Endothelial cell of hepatic sinusoid (primary cell): Measurements from ENCODE around the gene ATAD3C.
"Not testable (repeated sequence)": the region's sequence is repeated elsewhere in the genome, so short reads cannot be mapped to it uniquely, and the experiment has no call there.

Source experiments
- in situ Hi-C: cut with HindIII; loops from 2 replicates; pipeline ENCODE4 v1.10.0; 2017; ENCODE audit warnings: low sequenced_read_pairs

ATAD3C gene

GRCh38 chr1:1418464-1419362, 30.8 kb upstream of the ATAD3C start:
- in situ Hi-C loops, result no loop called here

GRCh38 chr1:1419363-1419812, 30.1 kb upstream of the ATAD3C start:
- in situ Hi-C loops, result no loop called here

- in situ Hi-C loops, result no loop called here
These were observed 29.5 kb upstream of the ATAD3C start for GRCh38 chr1:1419813-1420653.

- in situ Hi-C loops, result no loop called here
These were observed 28.8 kb upstream of the ATAD3C start for GRCh38 chr1:1420654-1421141.

GRCh38 chr1:1421147-1421906, 28.2 kb upstream of the ATAD3C start, which contains the start of gene ANKRD65:
ANKRD65 (minus strand) TSS chr1:1421276; CDS start chr1:1421005, 271 bp downstream.
- in situ Hi-C loops, result no loop called here

- in situ Hi-C loops, result no loop called here
These were observed 27.5 kb upstream of the ATAD3C start for GRCh38 chr1:1421907-1422464.

GRCh38 chr1:1422465-1423244, 26.8 kb upstream of the ATAD3C start:
- in situ Hi-C loops, result no loop called here

- in situ Hi-C loops, result no loop called here
These were observed 26.3 kb upstream of the ATAD3C start for GRCh38 chr1:1423245-1423597.

- in situ Hi-C loops, result no loop called here
These were observed 24.8 kb upstream of the ATAD3C start for GRCh38 chr1:1424707-1425106.

- in situ Hi-C loops, result no loop called here
These were observed 24.1 kb upstream of the ATAD3C start for GRCh38 chr1:1425426-1425752.

- in situ Hi-C loops, result no loop called here
These were observed 23.6 kb upstream of the ATAD3C start for GRCh38 chr1:1425753-1426495.

- in situ Hi-C loops, result no loop called here
These were observed 22.9 kb upstream of the ATAD3C start for GRCh38 chr1:1426496-1427105.

GRCh38 chr1:1427106-1427819, 22.2 kb upstream of the ATAD3C start:
- in situ Hi-C loops, result no loop called here

- in situ Hi-C loops, result no loop called here
These were observed 21.7 kb upstream of the ATAD3C start for GRCh38 chr1:1427820-1428148.

- in situ Hi-C loops, result no loop called here
These were observed 21.3 kb upstream of the ATAD3C start for GRCh38 chr1:1428174-1428573.

- in situ Hi-C loops, result not testable (repeated sequence)
These were observed 20.5 kb upstream of the ATAD3C start for GRCh38 chr1:1428967-1429366.

- in situ Hi-C loops, result no loop called here
These were observed 19.8 kb upstream of the ATAD3C start for GRCh38 chr1:1429671-1430073.
